Activated T-cell treated with anti-CD3 and anti-CD28 coated beads for 24 hours (primary cell): ENCODE results near the gene NOS3.
"Not testable (repeated sequence)": the region's sequence is repeated elsewhere in the genome, so short reads cannot be mapped to it uniquely, and the experiment has no call there.

Experiments used
- DNase-seq: peaks from one replicate; pipeline ENCODE4 v3.0.0-alpha.2; 2020; ENCODE audit warnings: low read depth

Gene NOS3

DNA sequence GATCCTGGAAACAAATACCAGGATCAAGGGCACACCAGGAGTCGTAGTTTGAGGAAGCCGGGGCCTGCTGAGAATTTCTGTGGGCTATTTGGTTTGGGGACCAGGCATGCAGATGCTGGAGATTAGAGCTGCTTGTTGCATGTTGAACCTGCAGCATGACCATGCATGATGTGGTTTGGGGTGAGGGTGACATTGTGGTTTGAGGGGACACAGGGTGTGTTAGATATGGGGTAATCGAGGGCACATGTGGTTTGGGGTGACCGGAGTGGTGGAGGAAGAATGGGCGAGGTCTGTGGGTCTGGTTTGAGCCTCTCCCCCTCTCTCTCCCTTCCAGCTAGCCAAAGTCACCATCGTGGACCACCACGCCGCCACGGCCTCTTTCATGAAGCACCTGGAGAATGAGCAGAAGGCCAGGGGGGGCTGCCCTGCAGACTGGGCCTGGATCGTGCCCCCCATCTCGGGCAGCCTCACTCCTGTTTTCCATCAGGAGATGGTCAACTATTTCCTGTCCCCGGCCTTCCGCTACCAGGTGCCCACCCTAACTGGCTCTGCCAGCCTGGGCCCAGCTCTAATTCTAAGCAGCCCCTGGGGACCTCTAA is 10.2 kb downstream of the NOS3 start:
- DNase-seq: no peak

GRCh38 chr7:151001546-151001945 is 10.7 kb downstream of the NOS3 start:
- no peak for DNase-seq

- DNase-seq: no peak
These were observed 12.8 kb downstream of the NOS3 start for GRCh38 chr7:151003572-151003971.

- no peak for DNase-seq
These were observed 14.7 kb downstream of the NOS3 start for GRCh38 chr7:151005566-151005965.

DNA sequence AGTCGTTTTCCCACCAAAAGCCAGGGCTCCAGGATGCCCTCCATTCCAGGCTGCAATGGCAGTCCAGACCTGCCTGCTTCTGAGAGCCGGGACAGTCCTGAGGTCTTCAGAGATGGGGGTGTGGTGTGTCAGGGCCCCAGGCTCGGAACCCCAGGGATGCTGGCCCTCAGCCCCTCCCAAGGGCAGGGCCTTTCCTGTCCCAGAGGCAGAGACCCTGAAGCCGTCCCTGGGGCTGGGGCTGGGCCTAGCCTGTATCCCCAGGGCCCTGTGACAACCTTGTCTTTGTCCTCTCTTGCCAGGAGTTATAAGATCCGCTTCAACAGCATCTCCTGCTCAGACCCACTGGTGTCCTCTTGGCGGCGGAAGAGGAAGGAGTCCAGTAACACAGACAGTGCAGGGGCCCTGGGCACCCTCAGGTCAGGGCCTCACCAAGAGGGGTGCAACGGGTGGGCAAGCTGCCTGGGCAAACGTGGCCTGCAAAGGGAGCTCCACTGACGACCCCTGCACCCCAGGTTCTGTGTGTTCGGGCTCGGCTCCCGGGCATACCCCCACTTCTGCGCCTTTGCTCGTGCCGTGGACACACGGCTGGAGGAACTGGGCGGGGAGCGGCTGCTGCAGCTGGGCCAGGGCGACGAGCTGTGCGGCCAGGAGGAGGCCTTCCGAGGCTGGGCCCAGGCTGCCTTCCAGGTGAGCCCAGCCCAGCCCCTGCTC is 15.9 kb downstream of the NOS3 start:
- DNase-seq: no peak

DNA sequence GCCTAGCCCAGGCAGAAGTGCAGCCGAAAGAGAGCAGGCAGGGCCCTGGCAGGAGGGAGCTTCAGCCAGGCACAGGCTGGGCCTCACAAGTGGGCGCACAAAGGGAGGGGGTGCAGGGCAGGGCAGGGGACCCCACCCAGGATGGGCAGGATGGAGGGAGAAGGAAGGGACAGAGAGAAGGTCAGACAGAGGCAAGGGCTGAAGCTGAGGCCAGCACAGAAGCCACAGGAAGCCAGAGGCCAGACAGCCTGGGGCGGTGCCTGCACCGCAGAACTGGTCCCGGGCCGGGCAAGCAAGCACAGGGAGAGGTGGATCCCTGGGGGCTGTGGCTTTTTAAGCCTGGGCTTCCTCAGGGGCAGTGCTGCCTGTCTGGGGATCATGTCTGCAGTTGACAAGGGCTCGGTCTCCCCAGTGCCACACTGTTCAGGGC is 16.7 kb downstream of the NOS3 start:
- no peak for DNase-seq

DNA sequence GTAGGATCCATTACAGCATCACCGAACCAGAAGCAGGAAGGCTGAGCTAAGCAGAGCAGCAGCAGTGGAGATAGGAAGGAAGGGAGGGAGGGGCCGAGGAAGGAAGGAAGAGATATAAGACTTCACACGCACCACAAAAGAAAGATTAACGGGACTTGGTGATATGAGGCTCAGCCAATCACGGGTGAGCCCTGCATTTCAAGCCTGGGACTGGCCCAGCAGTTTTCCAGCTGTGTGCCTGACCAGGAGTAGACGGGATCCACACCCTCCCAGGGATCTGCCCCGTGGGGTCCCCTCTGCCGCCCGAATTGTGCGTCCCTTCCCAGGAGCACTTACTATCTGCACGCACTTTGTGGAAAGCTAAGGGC is 17.3 kb downstream of the NOS3 start:
- DNase-seq: no peak

DNA sequence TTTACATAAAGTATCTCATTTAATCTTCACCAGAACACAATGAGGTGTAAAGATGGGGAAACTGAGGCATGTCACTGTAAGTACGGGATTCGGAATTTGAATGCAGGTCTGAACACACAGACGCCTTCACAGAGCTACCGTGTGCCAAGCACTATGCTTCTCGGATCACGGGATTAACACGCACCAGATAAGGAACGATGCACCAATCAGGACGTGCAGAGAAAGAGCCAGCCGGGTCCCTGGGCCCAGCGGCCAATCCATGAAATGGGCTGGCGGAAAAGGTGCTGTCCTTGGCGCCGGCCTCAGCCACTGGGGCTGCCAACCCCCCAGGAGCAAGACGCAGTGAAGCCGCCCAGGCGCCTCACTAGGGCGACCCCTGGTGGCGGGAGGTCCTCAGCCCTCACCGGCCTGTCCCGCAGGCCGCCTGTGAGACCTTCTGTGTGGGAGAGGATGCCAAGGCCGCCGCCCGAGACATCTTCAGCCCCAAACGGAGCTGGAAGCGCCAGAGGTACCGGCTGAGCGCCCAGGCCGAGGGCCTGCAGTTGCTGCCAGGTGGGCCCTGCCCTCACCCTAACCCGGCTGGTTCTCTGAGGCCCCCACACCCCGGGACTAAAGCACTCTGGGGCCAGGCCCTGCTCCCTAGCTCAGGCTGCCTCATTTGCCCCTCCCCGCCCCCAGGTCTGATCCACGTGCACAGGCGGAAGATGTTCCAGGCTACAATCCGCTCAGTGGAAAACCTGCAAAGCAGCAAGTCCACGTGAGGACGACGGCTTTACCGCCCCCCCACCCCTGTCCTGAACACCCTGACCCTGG is 17.9 kb downstream of the NOS3 start:
- peak; percentile 79 for DNase-seq

GRCh38 chr7:151009327-151010036 is 18.7 kb downstream of the NOS3 start:
- no peak for DNase-seq

DNA sequence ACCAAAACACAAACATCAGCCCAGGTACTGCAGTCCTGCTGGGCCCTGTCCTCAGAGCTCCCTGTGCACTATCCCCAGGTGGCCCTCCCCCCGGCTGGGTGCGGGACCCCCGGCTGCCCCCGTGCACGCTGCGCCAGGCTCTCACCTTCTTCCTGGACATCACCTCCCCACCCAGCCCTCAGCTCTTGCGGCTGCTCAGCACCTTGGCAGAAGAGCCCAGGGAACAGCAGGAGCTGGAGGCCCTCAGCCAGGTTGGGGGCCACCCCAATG is 19.2 kb downstream of the NOS3 start:
- DNase-seq: no peak

GRCh38 chr7:151010307-151011096 is 19.7 kb downstream of the NOS3 start:
- DNase-seq: peak; percentile 31

DNA sequence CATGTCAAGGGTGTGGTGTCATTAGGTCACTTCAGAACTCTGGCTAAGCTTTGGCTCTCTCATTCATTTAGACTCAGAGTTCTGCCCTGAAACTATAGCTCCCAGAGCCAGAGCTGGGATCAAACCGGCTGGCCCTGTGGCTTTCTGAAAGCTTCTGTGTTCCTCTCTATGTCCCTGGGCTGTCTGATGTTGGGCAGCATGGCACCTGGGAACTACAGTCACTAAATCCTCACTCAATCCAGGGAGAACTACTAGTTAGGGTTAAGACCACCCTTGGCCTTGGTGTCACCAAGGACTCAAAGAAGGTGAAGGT is 20.2 kb downstream of the NOS3 start:
- DNase-seq: no peak

DNA sequence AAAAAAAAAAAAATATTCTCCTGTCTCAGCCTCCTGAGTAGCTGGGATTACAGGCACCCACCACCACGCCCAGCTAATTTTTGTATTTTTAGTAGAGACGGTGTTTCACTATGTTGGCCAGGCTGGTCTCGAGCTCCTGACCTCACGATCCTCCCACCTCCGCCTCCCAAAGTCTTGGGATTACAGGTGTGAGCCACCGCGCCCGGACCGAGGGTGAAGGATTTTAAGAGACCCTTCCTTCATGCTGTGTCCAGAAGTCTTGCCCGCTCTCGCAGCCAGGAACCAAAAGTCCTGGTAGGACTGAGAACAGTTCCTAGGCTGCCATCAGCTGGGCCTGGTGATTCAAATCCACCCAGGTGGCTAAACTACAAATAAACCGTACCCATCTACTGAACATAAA is 20.8 kb downstream of the NOS3 start:
- DNase-seq: not testable (repeated sequence)

DNA sequence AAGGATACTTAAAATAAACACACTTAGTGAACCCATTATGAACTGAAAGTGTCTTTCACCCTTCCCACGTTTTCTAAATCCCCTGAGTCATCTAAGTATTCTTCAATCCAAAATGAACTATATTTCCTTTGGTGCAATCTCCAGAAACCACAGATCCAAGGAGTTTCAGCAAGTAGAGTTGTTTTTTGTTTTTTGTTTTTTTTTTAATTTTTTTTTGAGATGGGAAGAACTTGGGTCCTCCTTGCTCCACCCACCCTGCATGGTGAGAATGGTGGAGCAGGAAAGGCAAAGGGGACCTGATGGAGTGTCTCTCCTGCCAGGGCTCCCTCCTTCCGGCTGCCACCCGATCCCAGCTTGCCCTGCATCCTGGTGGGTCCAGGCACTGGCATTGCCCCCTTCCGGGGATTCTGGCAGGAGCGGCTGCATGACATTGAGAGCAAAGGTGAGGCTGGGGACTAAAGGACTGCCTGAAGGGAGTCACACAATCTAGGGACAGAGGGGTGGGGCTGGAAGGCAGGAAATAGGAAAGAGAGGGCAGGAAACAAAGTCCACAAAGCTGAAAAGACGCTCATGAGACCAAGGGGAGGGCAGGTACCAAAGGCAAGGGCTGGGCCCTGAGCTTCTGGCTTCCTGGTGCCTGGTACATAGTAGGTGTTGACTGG is 21.3 kb downstream of the NOS3 start:
- no peak for DNase-seq

DNA sequence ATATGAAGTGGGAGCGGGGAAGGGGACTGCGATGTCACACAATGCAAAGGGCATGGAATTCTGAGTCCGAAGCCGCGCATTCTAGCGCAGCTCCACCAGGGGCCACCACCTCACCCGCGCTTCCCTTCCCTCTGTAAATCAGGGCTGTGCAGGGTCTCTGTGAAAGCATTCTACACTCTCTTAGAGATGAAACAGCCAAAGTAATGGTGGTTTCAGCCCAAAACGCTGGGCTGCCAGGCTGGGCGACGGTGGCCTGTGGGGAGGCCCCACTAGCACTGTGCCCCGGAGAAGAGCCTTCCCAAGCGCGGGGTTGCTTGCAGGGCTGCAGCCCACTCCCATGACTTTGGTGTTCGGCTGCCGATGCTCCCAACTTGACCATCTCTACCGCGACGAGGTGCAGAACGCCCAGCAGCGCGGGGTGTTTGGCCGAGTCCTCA is 22.1 kb downstream of the NOS3 start:
- no peak for DNase-seq

DNA sequence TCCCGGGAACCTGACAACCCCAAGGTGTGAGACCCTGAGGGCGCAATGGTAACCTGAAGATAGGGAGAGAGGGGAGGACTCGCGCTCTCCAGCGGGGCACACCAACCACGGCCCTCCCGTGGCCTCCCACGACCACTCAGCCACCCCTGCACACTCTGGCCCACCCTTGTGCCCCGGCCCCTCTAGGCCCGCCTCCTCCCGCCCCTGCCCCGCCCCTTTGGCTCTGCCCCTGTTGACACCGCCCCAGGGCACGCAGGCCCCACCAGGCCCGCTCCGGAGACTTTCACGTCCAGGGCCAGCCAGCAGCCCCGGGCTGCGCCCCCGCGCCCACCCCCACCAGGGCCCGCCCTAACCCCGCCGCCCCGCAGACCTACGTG is 22.5 kb downstream of the NOS3 start:
- no peak for DNase-seq

GRCh38 chr7:151013733-151014497 is 23.1 kb downstream of the NOS3 start:
- peak; percentile 74 for DNase-seq

DNA sequence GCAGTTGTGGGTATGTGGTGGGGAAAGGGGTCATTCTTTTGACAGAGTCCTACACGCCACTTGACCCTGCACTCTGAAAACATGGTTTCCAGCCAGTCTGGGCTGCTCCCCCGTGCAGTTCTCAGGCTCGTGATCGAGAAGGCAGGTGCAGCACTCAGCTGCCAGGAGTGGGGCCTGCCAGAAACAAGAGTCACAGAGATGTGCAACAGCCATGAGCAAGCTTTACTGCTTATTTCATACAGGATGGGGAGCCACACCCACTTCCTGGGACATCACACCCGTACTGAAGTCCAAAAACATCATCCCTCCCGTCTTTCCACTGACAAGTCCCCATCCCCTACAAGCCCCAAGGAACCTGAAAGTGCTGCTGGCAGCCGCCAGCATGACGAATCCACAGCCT is 24.1 kb downstream of the NOS3 start:
- no peak for DNase-seq

DNA sequence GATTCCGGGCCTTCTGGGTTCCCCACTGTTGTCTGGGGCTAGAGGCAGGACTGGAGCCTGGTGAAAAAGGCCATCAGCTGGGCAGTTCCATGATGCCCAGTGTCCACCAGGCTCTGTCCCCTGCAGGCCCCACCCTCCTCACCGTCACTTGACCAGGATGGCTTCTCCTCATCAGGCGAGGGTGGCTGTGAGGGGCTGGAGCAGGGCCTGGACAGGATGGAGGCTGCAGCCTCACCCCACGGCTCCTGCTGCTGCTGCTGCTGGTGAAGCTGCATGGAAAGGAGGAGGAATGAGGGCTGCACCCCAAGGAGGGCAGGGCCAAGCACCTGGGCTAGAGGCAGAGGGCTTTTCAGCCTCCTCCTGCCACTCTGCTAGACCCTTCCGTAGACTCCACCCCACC is 25.1 kb downstream of the NOS3 start:
- DNase-seq: no peak

DNA sequence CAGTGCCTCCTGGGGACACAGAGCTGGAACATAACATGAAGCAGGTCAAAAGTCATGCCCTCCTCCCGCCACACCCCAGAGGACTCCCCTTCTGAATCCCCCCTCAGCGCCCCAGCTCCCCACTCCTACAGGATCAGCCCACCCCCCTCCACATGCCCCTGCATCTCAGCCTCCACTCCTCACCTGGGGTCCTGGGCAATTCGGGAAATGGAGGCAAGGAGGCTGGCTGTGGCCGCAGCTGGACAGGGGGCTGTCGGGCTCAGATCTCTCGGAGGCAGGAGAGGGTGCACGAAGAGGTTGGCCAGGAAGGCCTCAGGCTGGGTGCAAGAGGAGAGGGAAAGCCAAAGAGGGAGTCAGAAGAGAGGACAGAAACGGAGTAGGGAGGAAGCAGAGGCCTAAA is 25.7 kb downstream of the NOS3 start:
- no peak for DNase-seq

DNA sequence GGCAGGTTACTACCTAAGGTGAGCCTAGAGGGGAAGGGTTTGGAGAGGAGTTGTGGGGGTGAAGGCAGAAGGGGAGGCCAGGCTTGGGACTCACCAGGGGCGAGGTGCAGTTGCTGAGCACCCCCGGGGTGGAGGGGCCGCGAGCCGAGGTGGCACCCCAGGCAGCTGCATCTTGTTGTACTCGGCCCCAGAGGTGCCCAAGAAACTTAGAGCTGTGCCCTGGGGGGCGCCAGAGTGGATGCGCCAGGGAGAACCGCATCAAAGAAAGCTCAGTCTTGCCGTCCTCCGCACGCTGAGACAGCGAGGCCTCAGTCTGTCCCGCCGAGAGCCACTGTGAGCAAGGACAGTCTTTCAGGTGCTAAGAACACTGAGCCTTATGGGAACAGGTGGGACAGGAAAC is 26.1 kb downstream of the NOS3 start:
- DNase-seq: no peak
